ENCODE results near the gene ITGBL1. TPM values are rescaled to one million over a fixed set of nuclear protein-coding genes. Genes with fewer than 3 reads are reported as not detected.

Gene ITGBL1
- total RNA-seq, 2 experiments from 2014 or later = not detected

DNA sequence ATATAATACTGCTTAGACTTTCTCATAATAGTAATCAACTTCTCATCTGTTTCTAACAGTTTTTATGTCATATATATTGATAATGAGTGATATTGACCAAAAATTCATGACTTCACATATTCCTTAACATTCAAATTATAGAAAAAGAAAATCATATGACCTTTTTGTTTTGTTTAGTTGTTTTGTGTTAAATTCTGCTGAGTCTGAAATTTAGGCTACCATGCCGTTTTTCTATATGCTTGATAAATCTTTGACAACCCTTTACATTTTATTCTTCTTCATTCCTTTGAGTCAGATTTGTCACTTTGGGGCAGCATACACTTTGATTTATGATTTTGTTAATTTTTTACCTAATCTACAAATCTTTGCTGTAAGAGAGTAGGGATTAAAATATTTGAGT lies 176.4 kb downstream of the ITGBL1 start:
- BruUV-seq (replicated peaks) = no TSS peak

GRCh38 chr13:101631395-101631794 lies 178.9 kb downstream of the ITGBL1 start:
- CTCF ChIA-PET (ENCODE audit: unreplicated experiment) = no interaction called here
- H3K36me3 ChIP-seq (ENCODE audit: insufficient read depth, low read length) = no peaks in the 10 kb centered on the region
- H3K9me3 ChIP-seq (ENCODE audit: low read length) = no peaks in the 10 kb centered on the region
- POLR2A ChIA-PET = no interaction called here
- no peak overlapping the region for H3K27ac ChIP-seq (ENCODE audit: low read depth, low read length, poor library complexity, severe bottlenecking)
- H3K4me3 ChIP-seq (ENCODE audit: low read depth, low read length, poor library complexity, severe bottlenecking) = no peak overlapping the region
- peaks cover 15% of the 10 kb centered on the region for H3K4me1 ChIP-seq (ENCODE audit: insufficient read depth, low read length, poor library complexity, severe bottlenecking)
- TF ChIP-seq CTCF (conservative IDR thresholded peaks at IDR 0.05; ENCODE audit: low read length) (no peak), EZH2phosphoT487 (IDR thresholded peaks at IDR 0.05; ENCODE audit: borderline replicate concordance, low read depth, low read length) (no peak)
- no peak overlapping the region for H3K4me2 ChIP-seq (ENCODE audit: low read length)
- no peak overlapping the region for H2AFZ ChIP-seq (ENCODE audit: low read length)
- no peaks in the 10 kb centered on the region for H4K20me1 ChIP-seq (ENCODE audit: insufficient read depth, low read length)
- no peaks in the 10 kb centered on the region for H3K79me2 ChIP-seq (ENCODE audit: insufficient read depth, low read depth, low read length)
- intact Hi-C loops (cut with micrococcal nuclease; ENCODE audit: unreplicated experiment) = no loop called here
- no TSS peak for BruUV-seq (replicated peaks)
- no peaks in the 10 kb centered on the region for H3K9me2 ChIP-seq (ENCODE audit: insufficient read depth, low read length)
- DNase-seq (ENCODE audit: low spot score) = no peak

More for the DNA sequence above, 176.4 kb downstream of the ITGBL1 start:
- Histone ChIP-seq H4K20me1 (ENCODE audit: insufficient read depth, low read length) (no peaks in the 10 kb centered on the region), H3K9me2 (ENCODE audit: insufficient read depth, low read length) (no peaks in the 10 kb centered on the region), H3K4me1 (ENCODE audit: insufficient read depth, low read length, poor library complexity, severe bottlenecking) (peaks cover 18% of the 10 kb centered on the region), H3K4me3 (ENCODE audit: low read depth, low read length, poor library complexity, severe bottlenecking) (no peak overlapping the region), H3K27ac (ENCODE audit: low read depth, low read length, poor library complexity, severe bottlenecking) (no peak overlapping the region), H3K4me2 (ENCODE audit: low read length) (no peak overlapping the region), H3K9me3 (ENCODE audit: low read length) (no peaks in the 10 kb centered on the region), H3K36me3 (ENCODE audit: insufficient read depth, low read length) (no peaks in the 10 kb centered on the region), H3K79me2 (ENCODE audit: insufficient read depth, low read depth, low read length) (no peaks in the 10 kb centered on the region), H2AFZ (ENCODE audit: low read length) (no peak overlapping the region)
- no peak for TF ChIP-seq EZH2phosphoT487 (IDR thresholded peaks at IDR 0.05; ENCODE audit: borderline replicate concordance, low read depth, low read length)
- no peak for TF ChIP-seq CTCF (conservative IDR thresholded peaks at IDR 0.05; ENCODE audit: low read length)
- ChIA-PET POLR2A (no interaction called here), CTCF (ENCODE audit: unreplicated experiment) (no interaction called here)
- DNase-seq (ENCODE audit: low spot score) = no peak
- intact Hi-C loops (cut with micrococcal nuclease; ENCODE audit: unreplicated experiment) = no loop called here

- BruUV-seq (replicated peaks) = no TSS peak
- Histone ChIP-seq H3K4me2 (ENCODE audit: low read length) (no peak overlapping the region), H4K20me1 (ENCODE audit: insufficient read depth, low read length) (no peaks in the 10 kb centered on the region), H3K4me3 (ENCODE audit: low read depth, low read length, poor library complexity, severe bottlenecking) (no peak overlapping the region), H3K36me3 (ENCODE audit: insufficient read depth, low read length) (no peaks in the 10 kb centered on the region), H3K9me2 (ENCODE audit: insufficient read depth, low read length) (no peaks in the 10 kb centered on the region), H3K27ac (ENCODE audit: low read depth, low read length, poor library complexity, severe bottlenecking) (no peak overlapping the region), H2AFZ (ENCODE audit: low read length) (no peak overlapping the region), H3K9me3 (ENCODE audit: low read length) (no peaks in the 10 kb centered on the region), H3K79me2 (ENCODE audit: insufficient read depth, low read depth, low read length) (no peaks in the 10 kb centered on the region), H3K4me1 (ENCODE audit: insufficient read depth, low read length, poor library complexity, severe bottlenecking) (no peaks in the 10 kb centered on the region)
- no peak for DNase-seq (ENCODE audit: low spot score)
- no peak for TF ChIP-seq CTCF (conservative IDR thresholded peaks at IDR 0.05; ENCODE audit: low read length)
- no peak for TF ChIP-seq EZH2phosphoT487 (IDR thresholded peaks at IDR 0.05; ENCODE audit: borderline replicate concordance, low read depth, low read length)
- intact Hi-C loops (cut with micrococcal nuclease; ENCODE audit: unreplicated experiment) = no loop called here
- ChIA-PET POLR2A (interaction anchor here (0.7 kb wide), 1 partner anchor 49 kb away, joined by 3 read pairs; no protein-coding TSS in a partner anchor), CTCF (ENCODE audit: unreplicated experiment) (no interaction called here)
Measured at GRCh38 chr13:101634142-101634541, 181.7 kb downstream of the ITGBL1 start.
